H1 (cell line): ENCODE measurements around the gene PIGZ. TPM values are rescaled to one million over a fixed set of nuclear protein-coding genes. Genes with fewer than 3 reads are reported as not detected.
A peak's percentile ranks its signal among the peaks of the same experiment; 100 is the strongest.

ENCODE experiments used
- CTCF ChIA-PET: fragments of 300-600 bp; sonication (Branson Sonifier 250); formaldehyde crosslinking; loops from one replicate; lab custom pipeline; 2021; ENCODE audit not compliant: partially characterized antibody; lab: Charles Lee
- POLR2A ChIA-PET: fragments of 300-600 bp; sonication (Branson Sonifier 250); formaldehyde crosslinking; loops from one replicate; lab custom pipeline; 2021; ENCODE audit warnings: inconsistent platforms; ENCODE audit not compliant: partially characterized antibody; lab: Charles Lee
- DNase-seq, 2 experiments: peaks; one replicate each; pipeline versions ENCODE4 v3.0.0 to v3.0.0-alpha.2; 2010 to 2022; ENCODE audit warnings: low spot score in 2 of 2, low read depth in 1 of 2, mixed read lengths in 1 of 2
- FAIRE-seq: peaks from 2 replicates; lab custom pipeline; 2011; peaks lifted over from hg19 to GRCh38; lab: Jason Lieb, UNC
- H2AFZ ChIP-seq: 2 replicates; pipeline ENCODE4 v1.8.1; 2012; ENCODE audit warnings: low read length, inconsistent platforms
- H2AK5ac ChIP-seq: 2 replicates; pipeline ENCODE4 v1.6.1; 2013; ENCODE audit warnings: low read depth, low read length
- H2BK120ac ChIP-seq: replicated peaks from 2 replicates; pipeline ENCODE3; 2013; ENCODE audit warnings: low read depth, low read length, inconsistent platforms
- H2BK12ac ChIP-seq: 2 replicates; pipeline ENCODE4 v1.6.1; 2013; ENCODE audit warnings: low read depth, low read length
- H2BK15ac ChIP-seq: 2 replicates; pipeline ENCODE4 v1.6.1; 2013; ENCODE audit warnings: low read length
- H2BK20ac ChIP-seq: 2 replicates; pipeline ENCODE4 v1.6.1; 2013; ENCODE audit warnings: low read length
- H2BK5ac ChIP-seq: 2 replicates; pipeline ENCODE4 v1.6.1; 2013; ENCODE audit warnings: low read depth, low read length
- H3K14ac ChIP-seq: 2 replicates; pipeline ENCODE4 v1.6.1; 2013; ENCODE audit warnings: inconsistent platforms; ENCODE audit not compliant: insufficient read length
- H3K18ac ChIP-seq: 2 replicates; pipeline ENCODE4 v1.6.1; 2013; ENCODE audit warnings: low read length; ENCODE audit errors: extremely low read depth
- H3K23ac ChIP-seq: 2 replicates; pipeline ENCODE4 v1.6.1; 2013; ENCODE audit warnings: inconsistent platforms; ENCODE audit not compliant: insufficient read length
- H3K23me2 ChIP-seq: 2 replicates; pipeline ENCODE4 v1.6.1; 2013; ENCODE audit warnings: low read depth, low read length
- H3K27ac ChIP-seq: 2 replicates; pipeline ENCODE4 v1.6.1; 2011; ENCODE audit warnings: low read depth, low read length, inconsistent platforms
- H3K27me3 ChIP-seq, 4 experiments: replicated peaks in 1 of 4; 1 replicate in 1 of 4; 2 replicates in 3 of 4; pipeline versions ENCODE4 v1.6.1 to v1.8.1; 2011 to 2013; ENCODE audit warnings: low read length in 3 of 4, mild to moderate bottlenecking in 3 of 4, inconsistent platforms in 2 of 4, mixed read lengths in 2 of 4, moderate library complexity in 1 of 4; ENCODE audit not compliant: control insufficient read depth in 3 of 4, insufficient read depth in 3 of 4; ENCODE audit errors: extremely low read depth in 1 of 4
- H3K36me3 ChIP-seq, 4 experiments: 2 replicates each; pipeline versions ENCODE4 v1.6.1 to v1.8.1; 2011 to 2013; ENCODE audit warnings: mild to moderate bottlenecking in 4 of 4, low read length in 3 of 4, moderate library complexity in 2 of 4, control low read depth in 1 of 4, inconsistent platforms in 1 of 4; ENCODE audit not compliant: insufficient read depth in 4 of 4, control insufficient read depth in 2 of 4
- H3K4ac ChIP-seq: replicated peaks from 2 replicates; pipeline ENCODE3; 2013; ENCODE audit warnings: low read length, low read depth, mixed read lengths, inconsistent platforms; ENCODE audit not compliant: insufficient read length
- H3K4me1 ChIP-seq, 4 experiments: replicated peaks in 1 of 4; 1 replicate in 1 of 4; 2 replicates in 3 of 4; pipeline versions ENCODE4 v1.6.1 to v1.8.1; 2011 to 2013; ENCODE audit warnings: low read length in 3 of 4, inconsistent platforms in 2 of 4, mixed read lengths in 1 of 4; ENCODE audit not compliant: insufficient read depth in 4 of 4, control insufficient read depth in 3 of 4
- H3K4me2 ChIP-seq, 2 experiments: 2 replicates each; pipeline versions ENCODE4 v1.6.1 to v1.8.1; 2011 to 2013; ENCODE audit warnings: low read depth in 2 of 2, low read length in 2 of 2, control low read depth in 1 of 2, inconsistent platforms in 1 of 2, mild to moderate bottlenecking in 1 of 2; ENCODE audit not compliant: insufficient read depth in 1 of 2
- H3K4me3 ChIP-seq, 4 experiments: fragments of 200-600, 300-600 bp in 1 of 4; sonication (generic), shearing (Covaris generic), sonication (Bioruptor Twin) in 1 of 4; 2 replicates each; pipeline versions ENCODE4 v1.5.1 to v1.8.1; 2011 to 2016; ENCODE audit warnings: low read length in 4 of 4, low read depth in 3 of 4, control low read depth in 2 of 4, inconsistent platforms in 2 of 4, mild to moderate bottlenecking in 2 of 4, mixed read lengths in 1 of 4, moderate library complexity in 1 of 4; ENCODE audit not compliant: insufficient read depth in 2 of 4; ENCODE audit errors: extremely low read depth in 1 of 4
- H3K56ac ChIP-seq: replicated peaks from 2 replicates; pipeline ENCODE3; 2013; ENCODE audit warnings: low read depth, mild to moderate bottlenecking, mixed read lengths, low read length, inconsistent platforms; ENCODE audit not compliant: insufficient read length
- H3K79me1 ChIP-seq: 2 replicates; pipeline ENCODE4 v1.6.1; 2013; ENCODE audit warnings: low read depth, low read length, control low read depth
- H3K79me2 ChIP-seq, 2 experiments: 2 replicates each; pipeline versions ENCODE4 v1.6.1 to v1.8.1; 2012 to 2013; ENCODE audit warnings: low read length in 2 of 2, mild to moderate bottlenecking in 2 of 2, inconsistent platforms in 1 of 2; ENCODE audit not compliant: insufficient read depth in 2 of 2, control insufficient read depth in 1 of 2
- H3K9ac ChIP-seq, 4 experiments: replicated peaks in 1 of 4; 1 replicate in 1 of 4; 2 replicates in 3 of 4; pipeline versions ENCODE4 v1.6.1 to v1.8.1; 2011 to 2013; ENCODE audit warnings: low read depth in 3 of 4, low read length in 3 of 4, control low read depth in 2 of 4, mild to moderate bottlenecking in 2 of 4, moderate library complexity in 2 of 4, inconsistent platforms in 1 of 4; ENCODE audit errors: extremely low read depth in 1 of 4
- H3K9me3 ChIP-seq, 2 experiments: 2 replicates each; pipeline versions ENCODE4 v1.6.1 to v1.8.1; 2012 to 2013; ENCODE audit warnings: mild to moderate bottlenecking in 2 of 2, moderate library complexity in 2 of 2, control low read depth in 1 of 2, inconsistent platforms in 1 of 2, low read depth in 1 of 2, low read length in 1 of 2, mixed read lengths in 1 of 2; ENCODE audit not compliant: insufficient read depth in 2 of 2
- H4K20me1 ChIP-seq, 2 experiments: replicated peaks in 1 of 2; 2 replicates each; pipeline versions ENCODE3 to v1.8.1; 2011 to 2013; ENCODE audit warnings: inconsistent platforms in 2 of 2, low read length in 2 of 2, mild to moderate bottlenecking in 1 of 2; ENCODE audit not compliant: insufficient read depth in 2 of 2, control insufficient read depth in 1 of 2
- H4K5ac ChIP-seq: 2 replicates; pipeline ENCODE4 v1.6.1; 2013; ENCODE audit warnings: low read length, low read depth, mixed read lengths, inconsistent platforms; ENCODE audit not compliant: insufficient read length
- H4K8ac ChIP-seq: 2 replicates; pipeline ENCODE4 v1.8.0; 2013; ENCODE audit warnings: mild to moderate bottlenecking, moderate library complexity, low read length, inconsistent platforms; ENCODE audit not compliant: insufficient read depth; ENCODE audit errors: extremely low read depth
- H4K91ac ChIP-seq: replicated peaks from 2 replicates; pipeline ENCODE3; 2013; ENCODE audit warnings: low read length, mixed read lengths, inconsistent platforms; ENCODE audit not compliant: insufficient read length
- CHD1 ChIP-seq: IDR thresholded peaks from 2 replicates; pipeline ENCODE4 v1.6.1; 2012; ENCODE audit warnings: low read depth, low read length, improper control_type of control experiment
- MAFK ChIP-seq: IDR thresholded peaks from 2 replicates; pipeline ENCODE4 v1.6.1; 2012; ENCODE audit warnings: low read depth, mild to moderate bottlenecking, improper control_type of control experiment, low read length
- SIRT6 ChIP-seq: IDR thresholded peaks from one replicate; pipeline ENCODE4 v1.7.1; 2012; ENCODE audit warnings: low read length, inconsistent platforms
- ZNF274 ChIP-seq: IDR thresholded peaks from 2 replicates; pipeline ENCODE4 v1.7.0; 2012; ENCODE audit warnings: low read length, borderline replicate concordance; ENCODE audit errors: extremely low read depth
- WGBS, 2 experiments: shearing (Covaris generic) in 1 of 2; methylation state at CpG; one replicate each; pipeline versions ENCODE4 v1.1.6 to v1.1.7; 2013 to 2015; ENCODE audit warnings: low lambda C conversion rate in 2 of 2, mixed read lengths in 2 of 2, inconsistent platforms in 1 of 2, low coverage in 1 of 2, missing lambda C conversion rate in 1 of 2; ENCODE audit not compliant: insufficient replicate concordance in 2 of 2, insufficient coverage in 1 of 2, insufficient read length in 1 of 2; ENCODE audit errors: extremely low coverage in 1 of 2, missing lambda C conversion rate in 1 of 2; 5-methylcytosine and 5-hydroxymethylcytosine counted together
- polyA plus RNA-seq, 7 experiments: library from polyadenylated mRNA; depleted of rRNA in 3 of 7; stranded (reverse) in 5 of 7; unstranded in 2 of 7; fragments of >200 nt in 5 of 7; fragments of 200-250 nt in 2 of 7; gene quantifications; 1 replicate in 5 of 7; 2 replicates in 1 of 7; 4 replicates in 1 of 7; pipeline versions ENCODE4 v1.2.1 to v1.2.3, GENCODE V29; 2011 to 2013; ENCODE audit warnings: missing spikeins in 2 of 7, mixed read lengths in 2 of 7
- total RNA-seq: library from RNA; stranded (reverse); fragmentation: NEBNext Ultra II Directional; extraction: Animal tissue kit (Norgen Biotek cat#: 25700); gene quantifications from 2 replicates; pipeline ENCODE4 v1.2.1, GENCODE V29; 2021

The PIGZ gene
- total and polyA plus RNA-seq, 2 of the 8 experiments (the other 6 are each of a cell fraction or from before 2014, with no cell fraction given): 0.32 TPM; not detected in 1

DNA sequence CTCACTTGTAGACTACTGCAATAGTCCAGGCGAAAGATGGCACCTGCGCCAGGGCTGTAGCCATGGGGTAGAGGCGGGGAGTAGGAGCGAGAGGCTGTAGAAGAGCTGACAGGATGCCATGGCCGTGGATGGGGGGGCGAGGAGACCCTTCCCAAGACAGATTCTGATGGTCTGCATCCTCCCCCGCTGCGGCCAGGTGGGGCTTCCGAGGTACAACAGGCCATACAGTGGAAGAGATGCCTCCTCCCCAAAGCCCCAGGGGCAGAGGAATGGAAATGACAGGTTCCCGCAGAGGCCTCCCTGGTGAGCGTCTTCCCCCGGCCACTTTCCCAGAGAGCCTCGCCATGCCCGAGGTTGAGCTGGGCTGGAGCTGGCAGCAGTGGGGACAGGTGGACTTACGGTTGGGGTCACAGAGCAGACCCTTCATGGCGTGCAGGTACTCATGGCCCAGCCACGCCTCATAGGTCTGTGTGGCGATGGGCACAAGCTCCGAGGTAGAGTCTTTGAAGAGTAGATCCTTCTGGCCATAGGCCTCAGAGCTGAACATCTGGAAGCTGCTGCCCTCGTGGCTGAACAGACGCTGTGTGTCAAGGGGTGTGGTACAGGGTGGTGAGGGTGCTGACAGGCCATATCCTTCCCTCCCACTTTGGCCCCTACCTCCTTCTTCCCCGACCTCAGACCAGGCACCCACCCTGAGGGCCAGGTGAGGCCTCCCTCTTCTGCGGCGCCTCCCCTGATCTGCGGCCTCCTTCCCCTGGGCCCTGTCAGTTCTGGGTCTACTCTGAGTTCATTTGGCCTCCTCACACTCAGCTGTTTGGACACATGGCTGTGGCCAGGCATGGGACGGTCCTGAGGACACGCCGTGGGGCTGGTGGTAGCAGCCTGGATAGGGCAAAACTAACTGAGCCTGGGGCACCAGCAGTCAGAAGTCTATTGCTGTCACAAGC is 47.4 kb upstream of the PIGZ start:
- FAIRE-seq: no peak
- Histone ChIP-seq H4K8ac (peak overlapping the region; percentile 45), H3K79me1 (no peaks in the 10 kb centered on the region), H2AFZ (no peak overlapping the region), H2BK20ac (no peak overlapping the region), H3K18ac (no peak overlapping the region), H2BK5ac (no peak overlapping the region), H3K79me2 (no peaks in the 10 kb centered on the region), H4K91ac (no peak overlapping the region), H3K23me2 (no peaks in the 10 kb centered on the region), H3K36me3 (no peaks in the 10 kb centered on the region), H2BK12ac (no peak overlapping the region), H3K4ac (no peak overlapping the region), H2BK120ac (no peak overlapping the region), H3K27ac (no peak overlapping the region), H3K4me1 (peaks cover 0 to 3% (median under 1%) of the 10 kb centered on the region in 4 experiments; a peak in 3 of 7 replicates), H2AK5ac (no peak overlapping the region), H3K14ac (no peak overlapping the region), H3K23ac (no peak overlapping the region), H3K27me3 (no peaks in the 10 kb centered on the region), H3K9ac (no peak overlapping the region), H3K4me3 (no peak overlapping the region), H3K9me3 (no peaks in the 10 kb centered on the region), H3K4me2 (no peak overlapping the region), H3K56ac (no peak overlapping the region), H4K20me1 (no peaks in the 10 kb centered on the region), H2BK15ac (no peak overlapping the region), H4K5ac (no peak overlapping the region)
- TF ChIP-seq MAFK: no peak
- no peak for TF ChIP-seq SIRT6
- TF ChIP-seq ZNF274: no peak
- TF ChIP-seq CHD1: no peak
- ChIA-PET CTCF (interaction anchor here (0.9 to 19.7 kb wide), 5 partner anchors 6 to 45 kb away, joined by 3 to 245 read pairs (median 4); partner anchors contain the start of gene MELTF), POLR2A (no interaction called here)
- 89% methylated on average over 28 of the region's 28 CpGs; no CpG with 5 or more reads in 1 of the 2 experiments for WGBS, 2 experiments
- DNase-seq: no peak
